ENCODE results near the gene SLC25A23.
"Not testable (repeated sequence)": the region's sequence is repeated elsewhere in the genome, so short reads cannot be mapped to it uniquely, and the experiment has no call there.

Gene SLC25A23

DNA sequence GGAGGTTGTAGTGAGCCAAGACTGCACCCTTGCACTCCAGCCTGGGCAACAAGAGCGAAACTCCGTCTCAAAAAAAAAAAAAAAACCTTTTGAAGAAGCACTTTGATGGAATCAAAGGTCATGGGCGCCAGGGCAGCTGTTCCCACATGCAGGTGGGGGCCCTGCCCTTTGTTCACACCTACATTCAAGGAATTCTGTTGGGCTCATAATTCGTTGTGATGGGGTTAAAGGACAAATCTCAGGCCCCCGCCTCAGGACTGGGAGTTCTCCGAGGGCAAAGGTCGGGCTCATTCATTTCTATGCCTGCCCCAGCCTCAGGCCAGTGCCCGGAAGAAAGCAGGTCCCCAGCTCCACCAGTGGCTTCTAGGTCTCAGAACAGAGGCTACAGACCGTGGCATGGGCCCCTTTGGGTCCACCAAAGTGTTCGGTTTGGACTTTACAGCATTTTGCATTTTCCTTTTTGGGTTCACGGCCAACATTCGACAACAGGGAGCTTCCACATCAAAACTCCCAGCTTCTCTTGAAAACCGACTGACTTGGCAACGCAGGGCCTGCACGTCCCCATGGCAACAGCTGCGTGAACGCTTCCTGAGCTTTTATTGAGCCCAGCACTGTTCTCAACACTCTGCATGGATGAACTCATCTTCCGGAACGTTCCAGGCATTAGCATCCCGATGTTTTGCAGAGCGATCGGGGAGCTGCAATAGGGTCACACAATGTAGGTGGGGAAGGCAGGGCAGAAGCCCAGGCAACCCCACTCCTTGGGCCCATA lies 56.6 kb downstream of the SLC25A23 start:
- peak in 54 of 56 donors; percentile 3 to 90 (median 70) for DNase-seq

DNA sequence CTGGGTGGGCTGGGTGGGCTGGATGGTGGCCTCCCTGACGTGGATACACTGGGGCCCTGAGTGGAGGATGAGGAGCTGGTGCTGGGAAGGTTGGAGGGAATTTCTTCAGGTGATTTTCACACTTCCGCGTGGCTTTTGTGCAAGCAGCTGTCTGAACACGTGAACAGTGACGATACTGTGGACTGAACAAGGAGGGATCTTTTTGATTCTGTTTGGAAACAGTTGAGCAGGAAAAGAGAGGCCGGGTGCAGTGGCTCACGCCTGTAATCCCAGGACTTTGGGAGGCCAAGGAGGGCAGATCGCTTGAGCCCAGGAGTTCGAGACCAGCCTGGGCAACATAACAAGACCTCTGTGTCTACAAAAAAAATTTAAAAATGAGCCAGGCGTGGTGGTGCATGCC lies 57.5 kb downstream of the SLC25A23 start:
- no peak for DNase-seq

DNA sequence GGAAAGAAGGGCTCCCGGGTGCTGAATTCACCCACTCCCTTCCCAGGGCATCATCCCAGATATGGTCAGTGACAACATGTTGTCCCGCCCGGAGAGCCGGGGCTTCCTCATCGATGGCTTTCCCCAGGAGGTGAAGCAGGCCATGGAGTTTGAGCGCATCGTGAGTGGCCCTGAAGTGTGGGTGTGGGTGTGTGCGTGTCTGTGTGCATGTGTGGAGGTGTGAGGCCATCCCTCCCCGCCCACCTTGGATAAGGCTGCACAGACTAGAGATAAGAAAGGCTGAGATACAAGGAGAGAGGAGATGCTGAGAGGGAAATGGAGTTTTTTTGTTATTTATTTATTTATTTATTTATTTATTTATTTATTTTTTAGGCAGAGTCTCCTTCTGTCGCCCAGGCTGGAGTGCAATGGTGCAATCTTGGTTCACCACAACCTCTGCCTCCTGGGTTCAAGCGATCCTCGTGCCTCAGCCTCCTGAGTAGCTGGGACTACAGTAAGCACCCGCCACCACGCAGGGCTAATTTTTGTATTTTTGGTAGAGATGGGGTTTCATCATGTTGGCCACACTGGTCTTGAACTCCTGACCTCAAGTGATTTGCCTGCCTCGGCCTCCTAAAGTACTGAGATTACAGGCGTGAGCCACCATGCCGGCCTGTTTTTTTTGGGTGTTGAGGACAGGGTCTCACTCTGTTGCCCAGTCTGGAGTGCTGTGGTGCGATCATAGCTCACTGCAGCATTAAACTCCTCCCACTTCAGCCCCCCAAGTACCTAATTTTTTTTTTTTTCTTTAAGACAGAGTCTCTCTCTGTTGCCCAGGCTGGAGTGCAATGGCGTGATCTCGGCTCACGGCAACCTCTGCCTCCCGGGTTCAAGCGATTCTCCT lies 59.3 kb downstream of the SLC25A23 start:
- not testable (repeated sequence) for DNase-seq

DNA sequence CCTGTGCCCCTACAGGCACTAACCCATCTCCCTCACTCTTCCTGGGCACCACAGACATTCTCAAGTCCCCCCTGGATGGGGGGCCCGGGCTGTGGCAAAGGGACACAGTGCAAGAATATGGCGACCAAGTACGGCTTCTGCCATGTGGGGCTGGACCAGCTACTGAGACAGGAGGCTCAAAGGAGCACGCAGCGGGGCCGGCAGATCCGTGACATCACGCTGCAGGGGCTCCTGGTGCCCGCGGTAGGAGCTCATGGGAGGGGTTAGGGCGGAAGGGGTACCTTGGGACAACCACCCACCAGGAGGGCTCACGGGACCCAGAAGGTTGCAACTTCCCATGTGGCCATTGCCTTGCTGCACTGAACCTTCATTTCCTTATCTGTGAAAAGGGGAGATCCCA lies 63.3 kb downstream of the SLC25A23 start:
- DNase-seq = no peak

DNA sequence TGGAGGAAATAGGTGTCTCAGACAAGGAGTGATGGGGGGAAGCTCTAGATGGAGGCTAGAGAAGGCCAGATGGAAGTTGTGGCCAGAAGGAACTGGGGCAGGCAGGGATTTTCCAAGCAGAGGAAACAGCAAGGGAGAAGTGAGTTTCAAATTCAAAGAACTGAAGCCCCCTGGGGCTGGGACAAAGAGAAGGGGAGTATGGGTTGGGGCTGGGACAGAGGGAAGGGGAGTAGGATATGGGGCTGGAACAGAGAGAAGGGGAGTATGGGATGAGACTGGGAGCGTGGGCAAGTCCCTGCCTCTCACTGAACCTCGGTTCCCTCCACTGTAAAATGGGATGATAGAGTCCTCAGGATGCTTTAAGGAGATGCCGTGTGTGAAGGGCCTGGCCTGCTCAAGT lies 64.8 kb downstream of the SLC25A23 start:
- no peak for DNase-seq

DNA sequence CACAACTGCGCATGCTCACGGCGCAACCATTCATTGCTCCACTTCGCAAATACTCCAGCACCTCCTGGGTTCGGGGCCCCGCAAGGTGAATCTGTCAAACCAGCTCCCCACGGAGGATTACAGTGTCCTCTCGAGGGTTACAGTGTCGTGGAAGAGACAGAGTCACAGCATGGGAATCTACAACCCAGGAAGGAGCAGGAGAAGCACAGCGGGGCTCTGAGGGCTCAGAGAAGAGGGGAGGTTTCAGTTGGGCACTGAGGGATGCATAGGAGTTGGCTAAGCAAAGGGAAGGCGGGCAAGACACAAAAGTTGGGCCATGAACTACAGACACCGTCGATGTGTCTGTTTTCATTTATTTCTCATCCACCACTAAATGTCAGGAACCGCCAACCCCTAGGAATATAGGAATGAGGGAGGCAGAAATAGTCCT lies 65.6 kb downstream of the SLC25A23 start:
- peak in 1 of 56 donors; percentile 59 for DNase-seq

DNA sequence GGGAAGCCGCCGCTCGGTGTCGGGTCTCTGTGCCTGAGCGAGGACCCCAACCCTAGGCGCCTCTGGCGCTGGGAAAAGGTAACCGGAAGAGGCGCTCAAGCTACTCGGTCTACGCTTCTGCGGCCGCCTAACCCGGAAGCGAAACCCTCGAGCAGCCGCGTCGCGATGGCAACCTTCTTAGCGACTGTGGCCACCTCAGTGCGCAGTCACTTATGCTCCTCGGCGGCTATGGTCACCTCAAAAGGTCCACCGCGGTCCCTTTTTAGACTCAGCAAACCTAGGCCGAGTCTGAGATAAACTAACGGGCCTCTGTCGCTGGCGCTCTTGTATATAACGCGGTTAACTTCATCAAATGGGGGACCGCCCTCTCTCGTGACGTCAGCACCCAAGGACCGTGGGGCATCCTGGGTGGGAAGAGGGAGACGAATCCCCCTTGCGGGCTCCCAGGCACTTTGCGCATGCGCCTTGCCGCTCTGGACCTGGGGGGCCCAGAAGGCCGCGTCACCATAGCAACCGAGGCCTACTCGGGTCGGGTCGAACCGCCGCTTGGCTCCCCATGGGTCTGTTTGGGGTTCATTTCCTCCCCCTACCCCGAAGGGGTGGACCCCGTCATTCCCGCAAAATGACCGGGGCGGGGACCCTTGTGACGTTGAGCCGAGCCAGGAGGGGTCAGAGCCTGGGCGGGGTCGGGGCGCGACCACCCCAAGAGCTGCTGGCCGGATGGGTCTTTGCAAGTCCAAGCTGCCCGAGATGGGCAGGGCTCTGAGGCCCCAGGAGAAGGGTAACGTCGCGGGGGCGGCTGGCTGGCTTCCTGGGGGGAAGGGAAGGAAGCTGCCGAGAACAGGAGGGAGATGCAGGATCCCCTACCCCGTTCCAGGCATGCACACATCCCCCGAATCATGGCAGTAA lies 66.3 kb downstream of the SLC25A23 start, which contains the start of gene GTF2F1:
Gene GTF2F1, minus strand, starts transcription at position 91 of the 909 bp plus-strand sequence. CDS start 169 bp downstream, outside the sequence.
- peak; percentile 76 to 99 (median 93) for DNase-seq

DNA sequence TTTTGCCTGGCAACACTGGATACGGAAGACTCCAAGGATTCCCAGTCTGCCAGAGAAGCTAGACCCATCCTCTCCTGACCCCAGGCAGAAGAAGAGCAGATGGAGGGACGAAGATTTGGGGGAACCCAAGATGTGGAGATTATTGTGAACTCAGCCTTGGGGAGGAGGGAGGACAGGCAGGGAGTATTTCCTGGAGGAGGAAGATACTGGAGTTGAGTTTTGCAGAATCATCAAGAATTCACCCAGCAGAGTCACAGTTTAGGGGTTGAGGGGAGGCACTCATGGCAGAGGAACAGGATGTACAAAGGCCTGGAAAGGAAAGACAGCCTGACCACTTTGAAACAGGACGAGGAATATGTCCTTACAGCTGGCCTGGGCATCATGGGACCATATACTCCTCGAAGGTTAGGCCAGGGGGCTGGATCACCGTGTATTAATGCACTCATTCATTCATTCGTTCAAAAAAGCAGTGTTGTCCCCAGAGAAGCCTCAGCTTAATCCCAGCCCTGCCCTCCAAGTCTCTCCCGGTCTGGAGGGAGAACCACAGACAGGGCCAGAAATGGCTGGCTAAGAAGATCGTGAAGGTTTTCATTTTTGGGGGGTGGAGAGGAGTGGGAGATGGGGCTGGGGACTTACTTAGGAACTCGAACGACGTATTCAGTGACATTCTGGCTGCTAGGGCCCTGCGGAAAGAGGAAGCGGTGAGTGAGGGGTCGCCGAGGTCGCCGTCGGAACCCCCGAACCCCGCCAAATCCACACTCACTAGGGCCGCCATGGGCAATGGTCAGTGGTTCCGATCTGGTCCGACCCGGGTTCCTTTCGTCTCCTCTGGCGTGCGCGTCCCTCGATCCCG lies 67.1 kb downstream of the SLC25A23 start:
- no peak for DNase-seq

All from amygdala (tissue), 56 donors.